ENCODE measurements around the gene ULK4.

Gene ULK4

GRCh38 chr3:41370307-41370706 lies 591.6 kb downstream of the ULK4 start:
- in situ Hi-C loops (cut with MboI; ENCODE audit: low sequenced_read_pairs) = no loop called here

GRCh38 chr3:41369838-41370237 lies 592.1 kb downstream of the ULK4 start:
- in situ Hi-C loops (cut with MboI; ENCODE audit: low sequenced_read_pairs) = no loop called here

DNA sequence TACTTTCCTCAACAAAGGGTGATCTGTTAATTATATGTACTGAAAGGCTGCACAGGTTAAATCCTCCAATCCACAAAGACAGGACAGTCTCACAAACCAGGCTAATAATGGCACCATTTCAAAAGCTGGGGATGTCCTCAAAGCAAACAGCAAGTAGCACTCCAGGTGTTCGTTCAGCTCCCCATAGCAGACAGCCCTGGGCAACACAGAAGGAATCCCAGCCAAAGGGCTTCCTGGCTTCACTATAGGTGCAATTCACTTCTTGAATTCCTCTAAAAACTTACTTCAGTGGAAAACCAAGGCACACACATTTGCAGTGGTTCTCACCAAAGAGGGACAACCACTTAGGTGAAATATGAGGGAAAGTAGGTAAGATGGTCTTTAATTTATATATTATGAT lies 595.9 kb downstream of the ULK4 start:
- in situ Hi-C loops (cut with MboI; ENCODE audit: low sequenced_read_pairs) = no loop called here

GRCh38 chr3:41364736-41365135 lies 597.2 kb downstream of the ULK4 start:
- in situ Hi-C loops (cut with MboI; ENCODE audit: low sequenced_read_pairs) = no loop called here

GRCh38 chr3:41363830-41364523 lies 597.9 kb downstream of the ULK4 start:
- in situ Hi-C loops (cut with MboI; ENCODE audit: low sequenced_read_pairs) = no loop called here

DNA sequence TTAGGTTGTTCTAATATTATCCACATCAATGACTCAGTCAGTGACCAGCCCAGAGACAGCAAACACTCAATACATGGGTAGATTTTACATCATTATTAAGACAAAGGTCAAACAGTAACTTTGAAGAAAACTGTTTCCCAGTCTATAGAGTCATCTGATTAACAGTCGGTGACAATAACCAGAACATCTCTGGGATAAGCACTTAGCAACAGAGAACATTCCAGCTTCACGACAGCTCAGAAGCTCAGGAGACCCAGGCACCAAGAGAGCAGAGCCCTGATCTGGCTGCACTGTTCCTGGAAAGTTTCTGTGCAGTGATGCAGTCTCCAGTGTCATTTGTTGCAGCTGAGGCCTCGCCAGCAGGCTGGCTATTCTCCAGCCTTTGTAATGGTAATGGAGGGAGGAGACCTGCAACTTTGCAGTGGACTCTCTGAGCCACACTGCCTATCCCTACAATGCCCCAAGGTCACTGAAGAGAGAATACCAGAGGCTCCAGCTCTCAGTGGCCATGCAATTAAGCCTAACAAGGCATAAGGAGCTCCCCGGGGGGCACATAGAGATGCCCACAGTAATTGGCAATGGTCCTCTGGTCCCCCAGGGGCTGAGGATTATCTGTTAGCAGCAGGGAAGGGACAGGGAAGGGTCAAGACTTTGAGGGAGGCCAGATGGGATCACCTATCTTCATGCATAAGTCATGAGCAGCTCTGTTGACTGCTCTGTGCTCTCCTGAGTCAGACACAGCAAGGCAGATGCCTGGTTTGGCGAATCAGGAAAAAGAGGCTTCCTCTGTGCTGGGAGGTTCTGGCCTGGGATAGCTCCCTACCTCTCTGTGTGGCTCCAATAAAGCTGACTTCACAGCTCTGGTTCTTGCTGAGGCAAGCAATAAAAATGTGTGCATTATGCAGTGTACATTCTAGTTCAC lies 599.0 kb downstream of the ULK4 start:
- in situ Hi-C loops (cut with MboI; ENCODE audit: low sequenced_read_pairs) = no loop called here

DNA sequence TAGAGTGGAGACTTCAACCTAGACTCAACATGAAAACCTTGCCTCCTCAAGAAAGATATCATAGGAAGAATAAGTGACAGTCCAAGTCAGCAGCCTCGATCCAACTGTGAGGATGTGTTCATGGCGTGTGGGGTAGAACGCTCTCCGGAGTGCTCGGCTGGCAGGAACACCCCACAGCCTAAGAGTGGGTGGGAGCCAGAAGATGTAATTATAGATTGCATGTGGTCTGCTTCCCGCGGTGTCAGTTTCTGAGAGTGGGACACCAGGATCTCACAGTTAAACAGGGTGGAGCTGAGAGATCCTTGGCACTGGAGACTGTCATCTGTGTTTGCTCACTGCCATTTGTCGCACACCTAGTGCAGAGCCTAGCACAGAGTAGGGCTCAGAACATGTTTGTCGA lies 604.6 kb downstream of the ULK4 start:
- in situ Hi-C loops (cut with MboI; ENCODE audit: low sequenced_read_pairs) = no loop called here

DNA sequence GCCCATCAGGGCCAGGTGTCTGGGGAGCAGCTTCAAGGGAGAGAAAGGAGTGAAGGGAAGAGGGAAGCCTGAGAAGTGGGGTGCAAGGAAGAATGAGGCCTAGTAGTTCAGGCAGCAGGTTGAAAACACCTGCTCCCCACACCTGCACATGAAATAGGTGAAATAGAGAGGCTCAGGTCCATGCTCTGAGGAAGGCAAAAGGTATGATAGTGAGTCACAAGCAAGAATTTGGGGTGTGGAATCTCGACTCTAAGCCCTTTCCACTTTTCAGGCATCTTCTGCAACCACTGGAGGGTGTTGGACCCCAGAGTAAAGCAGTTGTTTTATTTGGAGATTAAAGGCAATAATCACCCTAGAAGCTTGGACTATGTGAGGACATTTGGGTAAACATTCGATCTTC lies 605.1 kb downstream of the ULK4 start:
- in situ Hi-C loops (cut with MboI; ENCODE audit: low sequenced_read_pairs) = no loop called here

DNA sequence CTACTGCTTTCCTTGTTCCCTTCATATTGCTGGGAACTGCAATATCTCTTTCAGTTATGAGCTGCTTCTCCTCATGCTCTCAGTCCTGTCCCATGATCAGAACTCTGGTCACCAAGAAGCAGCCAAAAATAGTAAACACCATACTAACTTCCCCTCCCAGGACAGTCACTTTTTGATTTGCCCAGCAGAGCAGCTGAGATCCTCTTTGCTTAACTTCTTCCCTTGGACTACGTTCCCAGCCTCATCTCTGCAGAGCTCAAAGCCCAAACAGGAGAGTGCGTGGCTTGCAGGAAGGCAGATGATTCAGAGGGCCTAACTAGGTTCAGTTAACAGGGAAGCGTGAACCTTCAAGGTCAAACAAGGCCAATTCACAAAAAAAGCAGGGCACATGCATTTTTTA lies 609.4 kb downstream of the ULK4 start:
- in situ Hi-C loops (cut with MboI; ENCODE audit: low sequenced_read_pairs) = no loop called here

- in situ Hi-C loops (cut with MboI; ENCODE audit: low sequenced_read_pairs) = no loop called here
These were observed 611.5 kb downstream of the ULK4 start for GRCh38 chr3:41350441-41350840.

- in situ Hi-C loops (cut with MboI; ENCODE audit: low sequenced_read_pairs) = no loop called here
These were observed 613.5 kb downstream of the ULK4 start for GRCh38 chr3:41348401-41348800.

DNA sequence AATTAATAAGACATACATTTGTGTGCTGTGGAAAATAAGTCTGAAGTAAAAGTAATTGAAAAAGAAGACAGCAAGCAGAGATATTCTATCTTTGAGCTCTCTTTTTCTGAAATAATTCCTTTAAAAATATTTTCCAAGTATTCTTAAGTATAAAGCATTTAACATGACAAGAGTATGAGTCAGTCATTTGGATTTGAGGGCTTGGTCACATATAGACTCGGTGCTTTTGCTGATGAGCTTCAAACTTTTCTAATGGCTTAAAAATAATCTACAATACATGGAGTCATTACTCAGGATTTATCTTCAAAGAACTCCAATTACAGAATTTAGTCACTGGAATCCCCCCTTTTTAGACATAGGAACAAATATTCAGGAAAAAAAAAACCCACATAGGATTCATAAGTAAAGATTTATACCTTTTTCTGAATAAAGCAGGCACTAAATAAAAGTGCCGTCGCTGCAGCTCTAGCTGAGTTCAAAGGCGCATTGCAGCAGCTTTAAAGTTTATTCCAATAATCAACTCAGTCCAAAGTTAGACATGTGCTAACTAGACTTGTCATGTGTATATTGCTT lies 615.1 kb downstream of the ULK4 start:
- in situ Hi-C loops (cut with MboI; ENCODE audit: low sequenced_read_pairs) = no loop called here

DNA sequence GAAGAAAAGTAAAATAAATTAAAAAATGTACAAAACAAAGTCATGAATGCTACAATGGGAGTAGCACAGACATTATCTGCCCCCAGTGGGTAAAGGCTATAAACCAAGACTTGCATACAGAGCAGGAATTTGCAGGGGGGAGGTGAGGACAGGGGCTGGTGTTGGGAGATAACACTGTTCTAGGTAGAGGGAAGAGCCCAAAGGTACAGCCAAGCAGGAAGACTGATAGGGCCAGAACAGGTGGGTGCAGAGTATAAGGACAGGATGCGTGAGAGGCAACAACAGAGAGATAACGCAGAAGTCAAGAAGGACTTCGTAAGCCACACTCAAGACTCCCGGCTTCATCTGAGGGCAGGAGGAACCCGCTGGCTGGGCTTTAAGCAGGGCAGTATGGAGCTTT lies 616.1 kb downstream of the ULK4 start:
- in situ Hi-C loops (cut with MboI; ENCODE audit: low sequenced_read_pairs) = no loop called here

DNA sequence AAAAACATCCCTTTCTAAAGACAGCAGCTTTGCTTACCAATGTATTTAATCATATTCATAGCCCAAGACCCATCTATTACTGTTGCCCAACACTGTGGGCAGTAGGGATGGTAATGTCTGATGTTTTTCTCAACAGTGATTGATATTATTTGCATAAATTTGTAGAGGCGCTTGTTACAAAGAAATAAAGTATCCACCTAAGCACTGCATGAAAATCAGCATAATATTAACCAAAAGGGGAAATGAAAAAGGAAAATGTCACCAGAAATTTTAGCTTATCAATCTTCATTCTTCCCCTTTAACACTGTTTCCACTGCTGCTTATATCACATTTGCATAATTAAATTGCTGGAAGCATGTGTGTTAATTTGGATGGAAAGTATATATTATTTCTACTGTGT lies 622.1 kb downstream of the ULK4 start:
- in situ Hi-C loops (cut with MboI; ENCODE audit: low sequenced_read_pairs) = no loop called here

GRCh38 chr3:41338276-41338675 lies 623.6 kb downstream of the ULK4 start:
- in situ Hi-C loops (cut with MboI; ENCODE audit: low sequenced_read_pairs) = no loop called here

DNA sequence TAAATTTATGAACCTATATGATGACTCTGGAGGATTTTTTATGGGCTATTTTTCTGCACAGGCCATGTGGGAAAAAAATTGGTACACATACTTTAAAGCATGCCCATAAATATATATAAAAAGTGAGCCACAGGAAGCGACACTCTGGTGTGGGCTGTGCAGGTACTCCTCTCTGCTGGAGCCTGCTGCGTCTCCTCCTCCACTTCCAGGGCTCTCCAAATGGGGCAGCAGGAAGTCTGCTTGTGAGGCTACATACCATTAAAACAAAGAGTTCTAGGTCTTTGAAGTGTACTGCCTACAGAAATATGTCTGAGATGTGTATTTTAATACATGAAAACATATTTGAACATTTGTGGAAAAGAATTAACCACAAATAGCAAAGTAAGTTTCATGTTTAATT lies 627.5 kb downstream of the ULK4 start:
- in situ Hi-C loops (cut with MboI; ENCODE audit: low sequenced_read_pairs) = no loop called here

GRCh38 chr3:41331041-41331440 lies 630.9 kb downstream of the ULK4 start:
- in situ Hi-C loops (cut with MboI; ENCODE audit: low sequenced_read_pairs) = no loop called here

DNA sequence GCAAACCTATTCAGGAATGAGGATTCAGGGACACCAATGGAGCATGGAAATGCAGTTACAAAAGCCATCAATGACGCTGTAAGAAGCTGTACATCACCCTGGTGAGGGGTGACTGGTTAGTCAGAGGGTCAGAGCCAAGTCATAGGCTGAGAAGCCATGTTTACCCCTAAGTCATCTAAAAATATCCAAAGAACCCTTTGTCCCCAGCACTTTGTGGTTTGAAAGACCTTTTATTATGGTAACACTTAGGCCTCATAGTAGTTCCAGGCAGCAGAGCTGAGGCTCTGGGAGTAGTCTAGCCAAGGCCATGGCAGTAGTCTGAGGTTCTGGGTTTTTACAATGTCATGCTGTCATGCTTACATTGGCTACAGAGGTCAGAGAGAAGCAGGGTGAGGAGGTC lies 631.4 kb downstream of the ULK4 start:
- in situ Hi-C loops (cut with MboI; ENCODE audit: low sequenced_read_pairs) = no loop called here

- in situ Hi-C loops (cut with MboI; ENCODE audit: low sequenced_read_pairs) = no loop called here
These were observed 632.0 kb downstream of the ULK4 start for GRCh38 chr3:41329881-41330280.

DNA sequence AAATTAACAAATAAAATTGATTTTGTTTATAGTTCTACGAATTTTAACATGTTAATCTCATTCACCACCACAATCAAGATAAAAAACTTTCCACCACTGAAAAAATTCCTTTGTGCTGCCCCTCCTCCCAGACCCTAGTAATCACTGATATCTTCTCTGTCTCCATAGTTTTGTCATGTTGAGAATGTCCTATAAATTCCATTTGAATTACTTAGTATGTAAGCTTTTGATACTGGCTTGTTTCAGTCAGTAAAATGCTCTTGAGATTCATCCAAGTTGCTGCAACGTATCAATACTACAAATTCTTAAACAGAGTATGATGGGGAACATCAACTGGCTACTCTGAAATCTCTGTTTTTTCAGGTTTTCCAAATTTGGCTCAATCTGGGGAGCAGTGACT lies 633.0 kb downstream of the ULK4 start:
- in situ Hi-C loops (cut with MboI; ENCODE audit: low sequenced_read_pairs) = no loop called here

DNA sequence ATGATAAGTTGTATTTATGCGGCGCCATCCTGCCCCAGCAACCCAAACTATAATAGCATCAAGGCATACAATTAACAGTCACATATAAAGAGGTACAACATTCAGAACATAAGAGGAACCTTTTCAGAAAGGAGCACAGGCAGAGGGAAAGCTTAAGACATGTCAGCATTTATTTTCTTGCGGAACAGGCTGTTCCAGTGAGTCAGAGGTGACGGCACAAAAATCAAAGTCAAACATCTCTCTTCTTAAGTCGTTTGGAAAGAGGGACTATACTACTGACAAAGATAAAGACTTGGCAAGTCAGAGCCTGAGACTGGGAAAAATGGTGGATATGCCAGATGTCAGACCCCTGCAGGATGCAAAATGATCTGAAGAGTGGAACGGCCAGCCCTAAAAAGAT lies 634.2 kb downstream of the ULK4 start:
- in situ Hi-C loops (cut with MboI; ENCODE audit: low sequenced_read_pairs) = no loop called here

DNA sequence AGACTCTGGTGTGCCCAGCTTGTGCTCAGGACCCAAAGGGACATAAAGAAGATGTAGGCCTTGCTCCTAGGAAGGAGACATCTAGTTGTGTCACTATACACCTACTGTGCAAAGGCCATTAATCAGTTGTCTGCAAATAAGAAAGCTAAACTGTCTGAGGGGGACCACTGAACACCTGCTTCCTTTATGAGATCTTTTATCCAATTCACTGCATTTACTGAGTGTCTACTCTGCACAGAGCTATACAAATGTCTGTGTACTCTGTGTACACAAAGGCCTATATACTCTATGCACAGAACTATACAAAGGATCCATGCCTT lies 637.8 kb downstream of the ULK4 start:
- in situ Hi-C loops (cut with MboI; ENCODE audit: low sequenced_read_pairs) = no loop called here

Measured in hTERT RPE-1 (cell line).